ENCODE measurements around the gene DAW1.

The DAW1 gene

DNA sequence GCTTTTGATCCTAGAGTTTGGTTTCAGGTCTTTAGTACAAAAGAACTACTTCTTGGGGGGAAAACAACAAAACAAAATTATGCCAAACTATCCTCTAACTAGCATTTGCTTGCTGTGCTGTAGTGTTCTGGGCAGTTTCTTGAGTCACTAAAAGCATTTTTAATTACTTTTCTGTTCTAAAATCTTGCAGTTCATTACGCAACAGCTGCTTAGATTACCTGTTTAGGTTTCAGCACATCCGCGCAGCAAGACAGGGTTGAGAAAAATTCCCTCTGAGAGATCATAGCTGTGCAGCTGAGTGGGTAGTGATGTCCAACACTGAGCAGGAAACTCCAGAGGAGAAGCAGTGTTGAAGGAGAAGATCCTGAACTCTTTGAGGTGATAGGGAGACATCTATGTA, 9.0 kb downstream of the DAW1 start:
- no peak for DNase-seq (ENCODE audit: low spot score)
- TF ChIP-seq, protein P1, sequence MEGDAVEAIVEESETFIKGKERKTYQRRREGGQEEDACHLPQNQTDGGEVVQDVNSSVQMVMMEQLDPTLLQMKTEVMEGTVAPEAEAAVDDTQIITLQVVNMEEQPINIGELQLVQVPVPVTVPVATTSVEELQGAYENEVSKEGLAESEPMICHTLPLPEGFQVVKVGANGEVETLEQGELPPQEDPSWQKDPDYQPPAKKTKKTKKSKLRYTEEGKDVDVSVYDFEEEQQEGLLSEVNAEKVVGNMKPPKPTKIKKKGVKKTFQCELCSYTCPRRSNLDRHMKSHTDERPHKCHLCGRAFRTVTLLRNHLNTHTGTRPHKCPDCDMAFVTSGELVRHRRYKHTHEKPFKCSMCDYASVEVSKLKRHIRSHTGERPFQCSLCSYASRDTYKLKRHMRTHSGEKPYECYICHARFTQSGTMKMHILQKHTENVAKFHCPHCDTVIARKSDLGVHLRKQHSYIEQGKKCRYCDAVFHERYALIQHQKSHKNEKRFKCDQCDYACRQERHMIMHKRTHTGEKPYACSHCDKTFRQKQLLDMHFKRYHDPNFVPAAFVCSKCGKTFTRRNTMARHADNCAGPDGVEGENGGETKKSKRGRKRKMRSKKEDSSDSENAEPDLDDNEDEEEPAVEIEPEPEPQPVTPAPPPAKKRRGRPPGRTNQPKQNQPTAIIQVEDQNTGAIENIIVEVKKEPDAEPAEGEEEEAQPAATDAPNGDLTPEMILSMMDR (conservative IDR thresholded peaks at IDR 0.05; ENCODE audit: low read depth) = no peak
- ChIA-PET CTCF (no interaction called here), POLR2A (ENCODE audit: low non-redundant PET) (no interaction called here)
- H3K27ac ChIP-seq = no peak overlapping the region

DNA sequence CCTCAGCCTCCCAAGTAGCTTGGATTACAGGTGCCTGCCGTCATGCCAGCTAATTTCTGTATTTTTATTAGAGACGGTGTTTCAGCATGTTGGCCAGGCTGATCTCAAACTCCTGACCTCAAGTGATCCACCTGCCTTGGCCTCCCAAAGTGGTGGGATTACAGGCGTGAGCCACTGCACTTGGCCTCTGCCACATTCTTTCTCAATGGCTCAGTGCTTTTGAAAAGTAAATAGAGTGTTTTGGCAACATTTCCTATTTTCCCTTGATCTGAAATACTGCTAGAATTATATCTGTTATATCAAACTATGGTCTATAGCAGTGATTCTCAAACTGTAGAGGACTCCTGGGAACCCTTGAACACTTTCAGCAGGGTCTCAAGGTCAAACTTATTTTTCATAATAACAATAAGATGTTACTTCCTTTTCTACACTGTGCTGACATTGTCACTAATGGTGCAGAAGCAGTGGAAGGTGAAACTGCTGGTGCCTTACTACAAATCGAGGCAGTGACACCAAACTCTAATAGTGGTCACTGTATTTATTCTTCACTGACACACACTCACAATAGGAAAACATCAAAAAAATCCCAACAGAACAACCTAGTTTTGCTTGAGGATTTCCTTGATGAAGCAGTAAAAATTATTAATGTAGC, 10.6 kb downstream of the DAW1 start:
- H3K27ac ChIP-seq = no peak overlapping the region
- POLR2A ChIA-PET (ENCODE audit: low non-redundant PET) = no interaction called here
- TF ChIP-seq, protein P1 (conservative IDR thresholded peaks at IDR 0.05; ENCODE audit: low read depth) = no peak
- DNase-seq (ENCODE audit: low spot score) = no peak
- CTCF ChIA-PET = interaction anchor here (0.7 kb wide), 1 partner anchor 371 kb away, joined by 3 read pairs; no protein-coding TSS in a partner anchor

DNA sequence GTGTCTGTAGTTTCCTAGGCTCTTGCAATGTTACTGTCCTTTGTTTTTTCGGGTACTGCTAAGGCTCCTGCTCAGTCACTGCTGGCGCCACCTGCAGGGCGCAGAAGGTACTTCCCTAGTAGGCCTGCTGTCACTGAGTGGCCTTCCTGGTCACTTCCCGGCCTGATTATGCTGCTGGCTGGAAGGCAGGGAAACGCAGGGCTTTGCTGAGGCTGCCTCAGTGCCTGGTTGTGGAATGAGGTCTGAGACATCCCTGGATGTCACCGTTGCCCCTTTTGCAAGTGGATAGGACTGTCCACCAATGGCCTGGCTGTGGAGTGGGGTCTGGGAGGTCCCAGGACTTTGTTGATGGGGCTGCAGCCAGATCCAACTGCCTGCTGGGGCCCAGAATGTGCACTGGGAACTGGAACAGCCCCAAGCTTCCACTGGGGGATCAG, 13.1 kb downstream of the DAW1 start:
- peak; percentile 44 for DNase-seq (ENCODE audit: low spot score)
- TF ChIP-seq, protein P1 (conservative IDR thresholded peaks at IDR 0.05; ENCODE audit: low read depth) = peak; percentile 45
- ChIA-PET POLR2A (ENCODE audit: low non-redundant PET) (no interaction called here), CTCF (no interaction called here)
- no peak overlapping the region for H3K27ac ChIP-seq

DNA sequence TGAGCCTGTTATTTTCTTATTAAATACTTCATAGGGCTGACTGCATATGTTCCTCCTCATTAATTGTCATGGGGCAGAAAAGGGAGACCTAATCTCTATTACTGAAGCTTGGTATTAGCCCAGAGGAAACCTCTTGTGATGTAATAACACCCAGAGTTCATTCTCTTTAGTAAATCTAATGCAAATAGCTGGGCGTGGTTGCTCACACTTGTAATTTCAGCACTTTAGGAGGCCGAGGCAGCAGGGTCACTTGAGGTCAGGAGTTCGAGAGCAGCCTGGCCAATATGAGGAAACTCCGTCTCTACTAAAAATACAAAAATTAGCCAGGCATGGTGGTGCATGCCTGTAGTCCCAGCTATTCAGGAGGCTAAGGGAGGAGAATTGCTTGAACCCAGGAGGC, 14.7 kb downstream of the DAW1 start:
- ChIA-PET CTCF (interaction anchor here (0.7 kb wide), 1 partner anchor 1301 kb away, joined by 3 read pairs; no protein-coding TSS in a partner anchor), POLR2A (ENCODE audit: low non-redundant PET) (no interaction called here)
- DNase-seq (ENCODE audit: low spot score) = no peak
- no peak overlapping the region for H3K27ac ChIP-seq
- TF ChIP-seq, protein P1 (conservative IDR thresholded peaks at IDR 0.05; ENCODE audit: low read depth) = no peak

DNA sequence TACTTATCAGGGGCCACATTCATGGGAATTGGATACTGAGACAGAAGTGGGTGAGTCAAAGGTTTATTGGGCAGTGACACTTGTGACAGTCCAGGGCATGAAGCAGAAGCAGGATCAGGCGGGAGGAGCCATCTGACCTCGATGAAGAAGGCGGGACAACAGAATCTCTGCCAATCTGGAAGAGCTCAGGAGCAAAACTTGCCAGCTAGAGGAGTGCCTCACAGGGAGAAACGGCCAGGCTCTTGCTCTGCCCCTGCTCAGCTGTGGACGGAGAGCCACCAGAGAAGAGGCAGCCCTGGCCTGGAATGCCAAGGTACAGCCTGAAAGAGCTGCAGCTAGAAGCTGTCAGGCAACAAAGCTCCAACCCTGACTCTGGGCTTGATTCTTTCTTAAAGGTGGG, 16.9 kb downstream of the DAW1 start:
- ChIA-PET POLR2A (ENCODE audit: low non-redundant PET) (no interaction called here), CTCF (interaction anchor here (0.6 kb wide), 1 partner anchor 721 kb away, joined by 3 read pairs; no protein-coding TSS in a partner anchor)
- TF ChIP-seq, protein P1 (conservative IDR thresholded peaks at IDR 0.05; ENCODE audit: low read depth) = no peak
- no peak overlapping the region for H3K27ac ChIP-seq
- no peak for DNase-seq (ENCODE audit: low spot score)

DNA sequence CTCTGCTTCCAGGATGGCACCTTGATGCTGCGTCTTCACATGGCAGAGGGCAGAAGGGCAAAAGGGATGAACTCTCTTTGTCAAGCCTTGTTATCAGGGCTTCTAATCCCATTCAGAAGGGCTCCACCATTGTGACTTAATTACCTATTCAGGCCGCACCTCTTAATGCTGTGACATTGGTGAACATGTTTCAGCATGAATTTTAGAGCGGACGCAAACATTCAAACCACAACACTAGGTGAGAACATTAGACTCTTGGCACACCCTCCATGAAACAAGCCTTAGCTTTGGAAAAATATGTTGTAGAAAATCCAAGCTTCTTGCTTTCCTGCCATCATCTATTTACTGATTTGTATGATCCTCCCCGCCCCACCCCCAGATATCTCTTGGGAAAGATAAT, 17.9 kb downstream of the DAW1 start:
- TF ChIP-seq, protein P1 (conservative IDR thresholded peaks at IDR 0.05; ENCODE audit: low read depth) = no peak
- CTCF ChIA-PET = interaction anchor here (0.6 to 1.7 kb wide), 2 partner anchors 71 to 322 kb away, joined by 3 to 5 read pairs; no protein-coding TSS in a partner anchor
- no peak overlapping the region for H3K27ac ChIP-seq
- POLR2A ChIA-PET (ENCODE audit: low non-redundant PET) = no interaction called here
- DNase-seq (ENCODE audit: low spot score) = peak; percentile 25

All from RWPE1 (cell line).